Hematopoietic multipotent progenitor cell treated with erythropoietin and hydrocortisone succinate and interleukin-3 and kit ligand, for 17 days (in vitro differentiated cells): ENCODE data around the gene DHX8.

Experiments used
- DNase-seq: peaks from one replicate; pipeline ENCODE4 v3.0.0-alpha.2; 2015; ENCODE audit warnings: low spot score

Gene DHX8

GRCh38 chr17:43547659-43548256 lies 64.0 kb downstream of the DHX8 start:
- DNase-seq = no peak

GRCh38 chr17:43548689-43549379 lies 65.1 kb downstream of the DHX8 start:
- DNase-seq = no peak

- no peak for DNase-seq
Observed at GRCh38 chr17:43549496-43549895, 65.7 kb downstream of the DHX8 start.

GRCh38 chr17:43550754-43551153 lies 67.0 kb downstream of the DHX8 start:
- DNase-seq = no peak

DNA sequence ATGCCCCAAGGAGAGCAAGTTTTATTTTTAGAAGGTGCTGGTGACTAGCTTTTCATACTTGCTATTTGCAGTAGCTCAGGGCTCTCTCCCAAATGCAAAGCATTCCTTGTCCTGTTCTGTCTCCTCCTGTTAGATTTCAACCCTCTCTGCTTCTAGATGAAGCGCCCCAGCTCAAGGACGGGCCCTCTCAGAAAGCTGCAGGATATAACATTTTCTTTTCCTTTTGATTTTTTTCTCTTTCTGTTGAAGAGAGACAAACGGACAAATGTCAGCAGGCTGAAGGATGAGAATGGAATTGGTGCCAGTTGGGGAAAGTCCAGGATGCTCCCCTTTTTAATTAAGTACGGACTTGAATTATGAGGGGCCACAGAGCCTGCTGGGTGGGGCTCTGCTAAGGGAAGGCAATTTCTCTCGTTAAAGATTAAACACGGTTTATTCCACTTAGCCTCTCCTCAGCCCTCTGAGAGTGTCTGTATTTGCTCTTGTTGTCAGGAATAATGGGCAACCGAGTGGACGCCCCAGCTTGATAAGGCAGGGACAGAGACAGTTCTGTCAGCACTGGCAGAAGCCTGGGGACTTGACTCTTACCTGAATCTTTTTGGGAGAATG lies 68.6 kb downstream of the DHX8 start:
- DNase-seq = no peak

DNA sequence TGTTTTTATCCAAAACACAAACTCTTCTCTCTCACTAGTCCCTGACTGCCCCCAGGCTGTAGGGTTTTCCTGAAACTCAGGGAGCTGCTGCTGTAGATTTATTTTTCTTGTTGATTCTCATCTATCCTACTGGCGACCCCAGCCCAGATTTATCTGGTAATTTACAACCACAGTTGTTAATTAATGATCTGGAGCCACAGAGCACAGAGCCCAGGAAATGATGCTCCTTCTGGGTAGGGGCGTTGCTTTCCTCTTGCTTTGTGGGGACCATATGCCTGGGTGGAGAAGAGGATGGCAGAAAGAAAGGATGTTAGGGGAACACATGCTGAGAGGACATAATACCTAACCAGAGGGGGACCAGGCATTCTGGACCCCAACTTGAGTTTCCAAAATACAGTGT lies 69.8 kb downstream of the DHX8 start:
- no peak for DNase-seq

GRCh38 chr17:43554857-43555256 lies 71.1 kb downstream of the DHX8 start:
- no peak for DNase-seq

DNA sequence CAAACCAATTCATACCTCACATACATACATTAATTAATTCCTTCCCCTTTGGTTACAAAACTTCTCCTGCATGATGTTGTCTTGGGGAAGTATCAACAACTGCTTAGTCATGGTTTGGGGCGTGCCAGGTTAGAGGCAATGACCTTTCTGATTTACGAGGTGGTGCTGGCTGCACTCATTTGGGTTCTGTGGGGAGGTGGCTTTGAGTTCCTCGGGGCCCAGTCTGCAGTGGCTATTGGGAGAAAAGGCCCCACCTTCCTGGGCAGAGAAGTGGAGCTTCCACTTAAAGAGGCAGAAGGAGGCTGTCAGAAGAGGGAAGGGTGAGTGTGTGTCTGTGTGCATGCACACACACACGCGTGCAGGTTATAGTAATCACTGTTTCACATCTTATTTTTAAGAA lies 72.5 kb downstream of the DHX8 start:
- DNase-seq = peak; percentile 37

DNA sequence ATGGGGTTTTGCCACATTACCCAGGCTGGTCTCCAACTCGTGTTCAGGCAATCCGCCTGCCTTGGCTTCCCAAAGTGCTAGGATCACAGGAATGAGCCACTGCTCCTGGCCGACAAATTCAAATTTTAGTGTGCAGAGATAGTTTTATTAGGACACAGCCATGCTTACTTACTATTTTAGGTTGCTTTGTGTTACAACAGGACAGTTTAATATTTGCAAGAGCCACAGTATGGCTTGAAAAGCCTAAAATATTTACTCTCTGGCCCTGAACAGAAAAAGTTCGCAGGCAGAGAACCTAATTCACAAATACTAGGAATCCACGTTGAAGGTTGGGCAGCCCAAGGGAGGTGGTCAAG lies 75.0 kb downstream of the DHX8 start:
- DNase-seq = no peak

DNA sequence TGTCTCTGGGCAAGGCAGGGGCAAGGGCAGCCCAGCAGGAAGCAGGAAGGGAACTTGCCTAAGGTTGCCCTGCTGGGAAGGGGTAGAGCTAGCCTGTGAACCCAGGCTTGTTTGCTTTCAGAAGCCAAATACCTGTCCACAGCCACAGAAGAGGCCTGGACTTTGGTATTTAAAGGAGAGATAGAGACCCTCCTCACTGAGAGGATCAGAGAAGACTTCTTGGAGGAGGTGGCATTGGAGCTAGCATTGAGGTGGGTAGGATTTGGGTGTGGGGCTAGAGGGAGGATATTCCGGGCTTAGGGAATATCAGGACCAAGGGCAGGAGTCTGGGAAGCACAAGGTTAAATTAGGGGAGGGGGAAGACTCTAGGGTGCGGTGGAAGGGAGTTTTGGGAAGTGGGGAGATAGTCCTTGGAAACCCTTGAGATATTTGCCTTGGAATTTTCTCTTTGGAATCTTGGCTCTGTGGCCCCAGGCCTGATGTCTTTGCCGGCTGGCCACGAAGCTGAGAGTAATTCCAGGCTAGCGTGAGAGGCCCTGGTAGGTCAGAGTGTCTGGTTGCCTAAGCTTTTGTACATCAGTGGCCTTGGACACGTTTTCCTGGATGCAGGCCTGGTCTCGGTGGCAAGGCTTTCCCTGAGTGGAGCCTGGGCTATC lies 75.5 kb downstream of the DHX8 start:
- no peak for DNase-seq

DNA sequence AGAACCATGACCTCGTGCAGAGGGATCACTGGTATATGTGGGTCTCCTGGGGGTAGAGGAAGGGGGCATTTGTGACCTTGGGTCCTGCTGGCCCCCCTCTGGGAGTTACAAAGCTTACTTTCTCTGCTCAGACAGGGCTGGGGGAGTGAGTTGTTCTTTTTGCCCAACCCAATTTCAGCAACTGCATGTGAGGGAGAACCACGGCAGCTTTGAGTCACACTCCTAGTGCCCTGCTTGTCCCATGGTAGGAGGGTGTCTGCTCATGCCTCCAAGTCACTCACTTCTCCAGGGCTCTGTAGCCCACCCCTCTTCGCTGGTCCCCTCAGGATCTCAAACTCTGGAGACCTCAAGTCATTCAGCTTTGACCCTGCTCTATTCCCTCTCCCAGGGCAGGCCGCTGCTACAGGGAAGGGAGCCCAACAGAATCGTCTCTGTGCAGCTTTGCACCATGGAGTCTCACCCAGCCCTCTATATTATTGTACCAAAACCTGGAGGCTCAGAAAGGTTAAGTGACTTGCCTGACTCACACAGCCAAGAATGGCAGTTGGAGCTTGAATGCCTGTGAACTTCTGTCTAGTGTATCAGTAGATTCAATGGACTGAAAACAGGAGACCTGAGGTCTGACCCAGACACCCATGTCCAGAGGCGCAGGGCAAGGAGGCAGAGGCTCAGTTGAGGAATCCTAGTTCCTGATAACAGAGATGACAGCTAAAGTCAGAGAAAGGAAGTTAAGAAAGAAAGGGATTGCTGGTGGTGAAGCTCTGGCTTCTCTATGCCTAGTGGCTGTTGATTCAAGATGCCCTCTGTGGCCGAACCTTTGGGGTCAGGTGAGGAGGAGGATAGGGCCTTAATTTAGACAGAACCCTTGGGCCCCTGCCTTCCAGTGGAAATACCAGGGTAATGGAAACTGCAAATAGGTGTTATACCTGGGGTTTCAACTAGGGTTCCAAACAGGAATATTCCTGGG lies 77.0 kb downstream of the DHX8 start:
- no peak for DNase-seq

- DNase-seq = no peak
Observed at GRCh38 chr17:43562679-43563599, 79.2 kb downstream of the DHX8 start.

GRCh38 chr17:43563600-43564594 lies 80.1 kb downstream of the DHX8 start:
- DNase-seq = no peak

DNA sequence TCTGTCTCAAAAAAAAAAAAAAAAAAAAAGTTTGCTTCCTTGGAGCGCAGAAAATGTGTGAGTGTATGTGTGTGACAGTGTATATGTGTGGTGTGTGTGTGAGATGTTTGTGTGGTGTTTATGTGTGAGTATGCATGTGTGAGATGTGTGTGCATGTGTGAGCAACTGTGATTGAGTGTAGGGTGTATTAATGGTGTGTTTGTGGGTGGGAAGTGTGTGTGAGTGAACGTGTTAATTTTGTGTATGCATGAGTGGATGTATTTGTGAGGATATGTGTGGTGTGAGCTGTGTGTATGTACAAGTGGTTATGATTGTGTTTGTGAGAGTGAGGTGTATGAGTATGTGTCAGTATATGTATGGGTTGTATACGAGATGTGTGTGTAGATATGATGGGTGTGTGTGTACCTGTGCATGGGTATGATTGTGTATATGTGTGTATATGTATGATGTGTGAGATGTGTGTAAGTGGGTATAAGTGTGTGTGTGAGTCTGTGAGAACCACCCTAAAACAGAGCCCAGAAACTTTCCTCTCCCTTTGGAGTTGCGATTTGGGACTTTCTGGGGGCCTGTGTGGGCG lies 84.8 kb downstream of the DHX8 start:
- DNase-seq = no peak

DNA sequence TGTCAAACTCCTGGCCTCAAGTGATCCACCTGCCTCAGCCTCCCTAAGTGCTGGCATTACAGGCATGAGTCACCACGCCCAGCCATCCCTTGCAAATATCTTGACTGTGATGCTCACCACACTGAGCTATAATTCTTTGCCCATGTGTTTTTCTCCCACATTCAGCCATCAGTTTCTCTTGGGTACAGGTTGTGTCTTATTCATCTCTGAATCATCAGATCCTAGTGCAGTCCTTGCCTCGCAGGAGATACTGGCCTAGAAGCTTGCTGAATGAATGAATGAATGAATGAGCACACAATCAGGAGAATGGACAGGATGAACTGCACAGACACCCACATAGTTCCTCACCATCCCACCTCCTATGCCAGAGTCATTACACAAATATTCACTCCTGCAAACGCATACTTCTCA lies 86.7 kb downstream of the DHX8 start:
- DNase-seq = no peak

DNA sequence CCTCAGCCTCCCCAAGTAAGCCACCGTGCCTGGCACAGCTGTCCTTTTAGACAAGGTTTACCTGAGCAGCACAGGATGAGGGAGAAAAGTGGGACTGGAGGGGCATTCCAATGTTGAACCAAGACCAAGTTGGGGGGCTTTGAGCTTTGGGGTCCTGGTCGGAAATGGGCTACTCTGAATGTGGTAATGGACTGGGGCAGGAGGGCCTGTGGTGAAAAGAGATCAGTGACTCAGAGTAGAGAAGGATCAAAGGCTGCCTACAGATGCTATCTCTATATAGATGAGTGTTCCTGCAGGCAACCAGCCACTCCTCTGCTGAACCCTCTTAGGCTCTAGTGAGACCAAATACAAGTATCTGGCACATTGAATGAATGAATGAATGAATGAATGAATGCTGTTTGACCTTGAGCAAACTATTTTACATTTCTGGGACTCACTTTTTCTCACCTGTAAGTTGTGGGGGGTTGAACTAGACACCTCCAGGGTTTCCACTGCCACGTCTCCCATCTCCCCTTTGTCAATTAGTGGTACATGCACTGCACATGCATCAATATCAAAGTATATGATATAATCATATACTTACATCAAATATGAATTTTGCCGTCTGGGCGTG lies 88.7 kb downstream of the DHX8 start:
- no peak for DNase-seq

GRCh38 chr17:43573579-43574321 lies 90.0 kb downstream of the DHX8 start:
- DNase-seq = no peak

DNA sequence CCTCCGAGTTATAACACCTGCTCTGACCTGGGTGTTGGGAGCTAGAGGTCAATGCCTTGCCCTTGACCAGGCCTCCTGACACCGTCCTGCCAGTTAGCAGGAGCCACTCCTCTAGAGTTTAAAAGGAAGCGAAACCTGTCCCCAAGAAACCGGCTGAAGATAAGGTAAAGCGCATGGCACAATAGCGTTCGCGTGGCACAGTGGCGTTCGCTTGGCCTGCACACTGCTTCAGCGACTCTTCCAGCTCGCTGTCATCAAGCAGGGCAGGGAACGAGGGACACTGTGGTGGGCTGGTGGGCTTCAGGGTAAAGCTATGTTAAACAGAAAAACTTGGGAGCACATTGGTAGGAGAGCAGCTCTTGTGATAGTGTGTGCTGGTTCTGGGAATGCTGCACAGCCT lies 90.6 kb downstream of the DHX8 start:
- no peak for DNase-seq
